K562 (cell line): Measurements from ENCODE around the gene AGR2. TPM values are rescaled to one million over a fixed set of nuclear protein-coding genes. Genes with fewer than 3 reads are reported as not detected.
A peak's percentile ranks its signal among the peaks of the same experiment; 100 is the strongest.

Experiments used
- ADNP ChIP-seq: fragments of 200-800 bp; sonication (Bioruptor generic); IDR thresholded peaks from 2 replicates; pipeline ENCODE4 v1.6.1; 2016; ENCODE audit warnings: missing genetic modification characterization, missing compliant biosample characterization
- COPS2 ChIP-seq: fragments of 450-650 bp; conservative IDR thresholded peaks from 2 replicates; pipeline ENCODE4 v1.6.1; 2016; ENCODE audit warnings: mild to moderate bottlenecking, moderate library complexity
- DACH1 ChIP-seq: fragments of 450-650 bp; IDR thresholded peaks from 2 replicates; pipeline ENCODE4 v1.6.1; 2018; ENCODE audit not compliant: partially characterized antibody
- DIDO1 ChIP-seq: fragments of 450-650 bp; IDR thresholded peaks from 2 replicates; pipeline ENCODE4 v1.6.1; 2016; ENCODE audit warnings: low read depth, missing biosample characterization, missing genetic modification characterization
- DNMT1 ChIP-seq: fragments of 450-650 bp; IDR thresholded peaks from 2 replicates; pipeline ENCODE4 v1.6.1; 2016; ENCODE audit warnings: antibody characterized with exemption, mild to moderate bottlenecking
- ETS2 ChIP-seq: IDR thresholded peaks from 2 replicates; pipeline ENCODE4 v1.6.1; 2016; ENCODE audit warnings: borderline replicate concordance, missing genetic modification characterization, mild to moderate bottlenecking, moderate library complexity, missing compliant biosample characterization; ENCODE audit not compliant: poor library complexity, severe bottlenecking
- GATAD2B ChIP-seq: fragments of 450-650 bp; IDR thresholded peaks from 2 replicates; pipeline ENCODE4 v1.6.1; 2017; ENCODE audit warnings: mild to moderate bottlenecking, borderline replicate concordance
- HIVEP1 ChIP-seq: fragments of 250-450 bp; sonication (Bioruptor Pico); IDR thresholded peaks from 2 replicates; pipeline ENCODE4 v1.4.0; 2020; ENCODE audit warnings: mild to moderate bottlenecking
- HOXB6 ChIP-seq: fragments of 250-450 bp; sonication (Bioruptor Pico); IDR thresholded peaks from 2 replicates; pipeline ENCODE4 v1.5.1; 2022; ENCODE audit warnings: mild to moderate bottlenecking, borderline replicate concordance
- KLF1 ChIP-seq: fragments of 450-650 bp; IDR thresholded peaks from 2 replicates; pipeline ENCODE4 v1.6.1; 2016; ENCODE audit warnings: missing genetic modification characterization, missing compliant biosample characterization
- MED1 ChIP-seq: sonication (generic); formaldehyde crosslinking; IDR thresholded peaks from 2 replicates; pipeline ENCODE4 v1.8.1; 2023; ENCODE audit warnings: missing genetic modification reagents, borderline replicate concordance
- MEF2A ChIP-seq: IDR thresholded peaks from 2 replicates; pipeline ENCODE4 v1.6.1; 2011; ENCODE audit warnings: low read depth, mild to moderate bottlenecking, low read length, moderate library complexity; ENCODE audit not compliant: control insufficient read depth
- NBN ChIP-seq: fragments of 450-650 bp; IDR thresholded peaks from 2 replicates; pipeline ENCODE4 v1.6.1; 2016; ENCODE audit warnings: low read depth, mild to moderate bottlenecking
- NR2C2 ChIP-seq, 2 experiments: fragments of 200-800 bp in 1 of 2; sonication (Bioruptor generic) in 1 of 2; sonication (generic) in 1 of 2; formaldehyde crosslinking in 1 of 2; IDR thresholded peaks; 2 replicates each; pipeline versions ENCODE4 v1.6.1 to v1.8.0; 2016 to 2022; ENCODE audit warnings: mild to moderate bottlenecking in 1 of 2, missing compliant biosample characterization in 1 of 2, missing genetic modification characterization in 1 of 2, missing genetic modification reagents in 1 of 2
- PML ChIP-seq: IDR thresholded peaks from 2 replicates; pipeline ENCODE4 v1.6.1; 2012; ENCODE audit warnings: low read length, inconsistent platforms
- RFX5 ChIP-seq: IDR thresholded peaks from 2 replicates; pipeline ENCODE4 v1.6.1; 2011; ENCODE audit warnings: low read depth, mild to moderate bottlenecking, improper control_type of control experiment, low read length
- SIN3A ChIP-seq, 2 experiments: fragments of 150-350 bp in 1 of 2; IDR thresholded peaks; 2 replicates each; pipeline ENCODE4 v1.6.1; 2011 to 2016; ENCODE audit warnings: borderline replicate concordance in 2 of 2, low read depth in 2 of 2, low read length in 2 of 2, mild to moderate bottlenecking in 2 of 2, moderate library complexity in 2 of 2; ENCODE audit not compliant: control insufficient read depth in 1 of 2
- SIN3B ChIP-seq: fragments of 450-650 bp; IDR thresholded peaks from 2 replicates; pipeline ENCODE4 v1.6.1; 2017; ENCODE audit warnings: low read depth, mild to moderate bottlenecking, moderate library complexity
- SP1 ChIP-seq: sonication (generic); formaldehyde crosslinking; IDR thresholded peaks from 2 replicates; pipeline ENCODE4 v1.8.1; 2022; ENCODE audit warnings: mild to moderate bottlenecking, missing genetic modification reagents
- TAF7 ChIP-seq: fragments of 450-650 bp; IDR thresholded peaks from 2 replicates; pipeline ENCODE4 v1.6.1; 2016; ENCODE audit warnings: missing genetic modification characterization, missing compliant biosample characterization
- TCF3 ChIP-seq: sonication (generic); formaldehyde crosslinking; IDR thresholded peaks from 2 replicates; pipeline ENCODE4 v1.4.0; 2020; ENCODE audit warnings: mild to moderate bottlenecking, missing genetic modification reagents
- TRIM28 ChIP-seq: fragments of 450-650 bp; IDR thresholded peaks from 2 replicates; pipeline ENCODE4 v1.6.1; 2017
- ZFP1 ChIP-seq: fragments of 450-650 bp; formaldehyde crosslinking; IDR thresholded peaks from 2 replicates; pipeline ENCODE4 v1.4.0; 2020; ENCODE audit warnings: mild to moderate bottlenecking, mixed read lengths
- ZNF232 ChIP-seq: sonication (generic); formaldehyde crosslinking; IDR thresholded peaks from 2 replicates; pipeline ENCODE4 v1.8.0; 2022; ENCODE audit warnings: mild to moderate bottlenecking, missing genetic modification reagents
- ZNF263 ChIP-seq: sonication (generic); formaldehyde crosslinking; IDR thresholded peaks from 2 replicates; pipeline ENCODE4 v1.8.0; 2022; ENCODE audit warnings: mild to moderate bottlenecking, missing genetic modification reagents, borderline replicate concordance
- ZNF778 ChIP-seq: fragments of 450-650 bp; formaldehyde crosslinking; IDR thresholded peaks from 2 replicates; pipeline ENCODE4 v1.4.0; 2020; ENCODE audit warnings: mild to moderate bottlenecking, moderate library complexity
- ZNF79 ChIP-seq: fragments of 250-450 bp; sonication (Bioruptor Pico); IDR thresholded peaks from 2 replicates; pipeline ENCODE4 v1.4.0; 2020; ENCODE audit warnings: low read depth, mild to moderate bottlenecking, moderate library complexity
- polyA plus RNA-seq, 8 experiments: library from polyadenylated mRNA; depleted of rRNA in 4 of 8; stranded (reverse) in 5 of 8; unstranded in 3 of 8; fragments of >200 nt; fragmentation: Nextera tagmentation in 2 of 8; fragmentation: Illumina TruSeq in 1 of 8; extraction: Ambion mirVana in 2 of 8; extraction: Trizol in 1 of 8; gene quantifications; 2 replicates each; pipeline versions ENCODE4 v1.2.1 to v1.2.3, GENCODE V29; 2011 to 2014; ENCODE audit warnings: inconsistent platforms in 1 of 8, missing spikeins in 1 of 8
- total RNA-seq, 7 experiments: library from RNA; depleted of rRNA in 6 of 7; stranded (reverse); fragments of >200 nt in 6 of 7; fragmentation: Illumina TruSeq in 2 of 7; extraction: Trizol in 2 of 7; gene quantifications; 2 replicates each; pipeline versions ENCODE4 v1.2.1 to v1.2.3, GENCODE V29; 2011 to 2021; ENCODE audit warnings: low replicate concordance in 1 of 7
- TF ChIP-seq, protein P1 (sequence below): fragments of 250-450 bp; sonication (Bioruptor Pico); IDR thresholded peaks from 2 replicates; pipeline ENCODE4 v1.8.0; 2022; ENCODE audit warnings: inconsistent platforms
- TF ChIP-seq, protein P2 (sequence below): sonication (generic); formaldehyde crosslinking; IDR thresholded peaks from 2 replicates; pipeline ENCODE4 v1.8.0; 2022; ENCODE audit warnings: missing genetic modification reagents, mild to moderate bottlenecking, borderline replicate concordance

Gene AGR2
- total and polyA plus RNA-seq, 9 of the 15 experiments (the other 6 are each of a cell fraction or from before 2014, with no cell fraction given), result 0.66 TPM; not detected in 8

DNA sequence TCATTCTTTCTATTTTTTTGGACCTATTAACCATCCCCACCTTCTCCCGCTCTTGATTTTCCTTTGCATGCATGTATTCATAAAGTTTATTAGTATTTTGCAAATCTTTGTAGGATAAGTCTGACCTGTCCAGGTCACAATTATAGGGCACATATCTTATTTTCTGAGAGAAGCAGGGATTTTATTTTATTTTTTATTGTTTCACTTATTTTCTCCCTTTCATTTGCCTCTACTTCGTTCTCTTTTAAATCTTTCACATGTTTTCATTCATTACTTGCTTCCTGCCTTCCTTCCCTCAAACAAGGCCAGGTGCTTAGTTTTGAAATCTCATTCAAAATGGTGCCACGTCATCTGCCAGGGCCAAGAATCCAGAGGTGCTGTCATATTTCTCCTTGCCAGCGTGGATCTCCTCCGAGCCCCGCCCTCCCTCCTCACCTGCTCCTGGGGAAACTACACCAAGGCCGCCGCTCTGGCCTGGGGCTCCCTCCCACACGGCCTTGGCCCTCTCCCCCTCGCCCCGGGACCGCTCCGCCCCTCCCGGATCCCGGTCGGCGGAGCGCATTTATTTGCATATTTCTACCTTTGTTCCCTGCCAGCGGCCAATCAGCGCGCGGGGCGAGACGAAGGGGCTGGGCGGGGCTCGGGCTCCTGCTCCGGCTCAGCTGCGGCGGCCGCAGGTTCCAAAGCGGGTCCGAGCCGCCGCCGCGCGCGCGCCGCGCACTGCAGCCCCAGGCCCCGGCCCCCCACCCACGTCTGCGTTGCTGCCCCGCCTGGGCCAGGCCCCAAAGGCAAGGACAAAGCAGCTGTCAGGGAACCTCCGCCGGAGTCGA is 51.5 kb downstream of the AGR2 start, which contains the start of gene TSPAN13 (continued):
- TF ChIP-seq HIVEP1 (CRISPR knock-in tag) (no peak), MEF2A (no peak), NBN (0 out of 2 replicates have a peak, but pooled peaks have one; percentile 23), NR2C2 (CRISPR knock-in tag; IDR thresholded peaks at IDR 0.05) (no peak), NR2C2 (tag; IDR thresholded peaks at IDR 0.05) (peak; percentile 33; the same call in 1 of the 2 replicates), MED1 (CRISPR knock-in tag) (no peak), SIN3B (no peak), COPS2 (no peak), SP1 (CRISPR knock-in tag) (no peak), ZNF778 (CRISPR knock-in tag) (no peak), DIDO1 (tag) (no peak), DACH1 (no peak), HOXB6 (no peak), TAF7 (tag) (no peak), TCF3 (CRISPR knock-in tag) (no peak), GATAD2B (no peak), TRIM28 (no peak), PML (no peak), ETS2 (tag) (no peak), KLF1 (no peak), ZNF263 (no peak), ADNP (tag) (no peak), DNMT1 (no peak), ZNF232 (CRISPR knock-in tag) (no peak), ZFP1 (no peak), ZNF79 (no peak), RFX5 (no peak), SIN3A (IDR thresholded peaks at IDR 0.05; ENCODE audit: borderline replicate concordance in 2 of 2, control insufficient read depth in 1 of 2, low read depth in 2 of 2, low read length in 2 of 2) (no peak)
- TF ChIP-seq, protein P1, sequence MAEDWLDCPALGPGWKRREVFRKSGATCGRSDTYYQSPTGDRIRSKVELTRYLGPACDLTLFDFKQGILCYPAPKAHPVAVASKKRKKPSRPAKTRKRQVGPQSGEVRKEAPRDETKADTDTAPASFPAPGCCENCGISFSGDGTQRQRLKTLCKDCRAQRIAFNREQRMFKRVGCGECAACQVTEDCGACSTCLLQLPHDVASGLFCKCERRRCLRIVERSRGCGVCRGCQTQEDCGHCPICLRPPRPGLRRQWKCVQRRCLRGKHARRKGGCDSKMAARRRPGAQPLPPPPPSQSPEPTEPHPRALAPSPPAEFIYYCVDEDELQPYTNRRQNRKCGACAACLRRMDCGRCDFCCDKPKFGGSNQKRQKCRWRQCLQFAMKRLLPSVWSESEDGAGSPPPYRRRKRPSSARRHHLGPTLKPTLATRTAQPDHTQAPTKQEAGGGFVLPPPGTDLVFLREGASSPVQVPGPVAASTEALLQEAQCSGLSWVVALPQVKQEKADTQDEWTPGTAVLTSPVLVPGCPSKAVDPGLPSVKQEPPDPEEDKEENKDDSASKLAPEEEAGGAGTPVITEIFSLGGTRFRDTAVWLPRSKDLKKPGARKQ, result no peak
- TF ChIP-seq, protein P2, sequence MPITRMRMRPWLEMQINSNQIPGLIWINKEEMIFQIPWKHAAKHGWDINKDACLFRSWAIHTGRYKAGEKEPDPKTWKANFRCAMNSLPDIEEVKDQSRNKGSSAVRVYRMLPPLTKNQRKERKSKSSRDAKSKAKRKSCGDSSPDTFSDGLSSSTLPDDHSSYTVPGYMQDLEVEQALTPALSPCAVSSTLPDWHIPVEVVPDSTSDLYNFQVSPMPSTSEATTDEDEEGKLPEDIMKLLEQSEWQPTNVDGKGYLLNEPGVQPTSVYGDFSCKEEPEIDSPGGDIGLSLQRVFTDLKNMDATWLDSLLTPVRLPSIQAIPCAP (CRISPR knock-in tag), result no peak
